HK-2 (cell line): ENCODE data around the gene PARP14.
"Not testable (repeated sequence)": the region's sequence is repeated elsewhere in the genome, so short reads cannot be mapped to it uniquely, and the experiment has no call there.

Source experiments
- DNase-seq: peaks from one replicate; pipeline ENCODE4 v3.0.0-alpha.2; 2018; ENCODE audit not compliant: unreplicated experiment

The PARP14 gene

DNA sequence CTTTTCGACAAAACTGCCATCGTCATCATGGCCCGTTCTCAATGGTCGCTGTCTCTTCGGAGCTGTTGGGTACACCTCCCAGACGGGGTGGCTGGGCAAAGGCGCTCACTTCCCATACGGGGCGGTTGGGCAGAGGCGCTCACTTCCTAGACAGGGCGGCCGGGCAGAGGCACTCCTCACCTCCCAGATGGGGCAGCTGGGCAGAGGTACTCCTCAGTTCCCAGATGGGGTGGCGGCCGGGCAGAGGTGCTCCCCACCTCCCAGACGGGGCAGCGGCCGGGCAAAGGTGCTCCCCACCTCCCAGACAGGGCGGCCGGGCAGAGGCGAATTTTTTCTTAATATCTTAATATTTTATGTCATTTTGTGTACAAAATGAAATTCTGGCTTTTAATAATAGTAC lies 44.5 kb downstream of the PARP14 start:
- DNase-seq: no peak

DNA sequence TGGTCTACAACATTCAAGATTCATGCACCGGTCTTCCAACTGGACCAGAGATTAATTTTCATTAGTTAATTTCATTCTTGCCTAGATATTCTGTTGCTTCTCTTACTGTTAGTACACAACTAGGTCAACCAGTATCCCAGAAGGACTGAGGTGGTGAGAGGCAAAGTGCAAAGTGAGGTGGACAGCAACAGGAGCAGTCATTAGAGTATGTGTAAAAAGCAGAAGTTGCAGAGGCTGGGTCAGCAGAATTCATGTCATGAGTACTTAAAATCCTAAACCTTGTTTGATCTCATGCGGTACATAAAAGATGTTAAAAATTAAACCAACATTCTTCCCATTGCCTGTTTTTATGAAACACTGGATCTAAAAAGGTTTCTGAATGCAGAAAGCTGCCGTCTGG lies 46.7 kb downstream of the PARP14 start:
- no peak for DNase-seq

DNA sequence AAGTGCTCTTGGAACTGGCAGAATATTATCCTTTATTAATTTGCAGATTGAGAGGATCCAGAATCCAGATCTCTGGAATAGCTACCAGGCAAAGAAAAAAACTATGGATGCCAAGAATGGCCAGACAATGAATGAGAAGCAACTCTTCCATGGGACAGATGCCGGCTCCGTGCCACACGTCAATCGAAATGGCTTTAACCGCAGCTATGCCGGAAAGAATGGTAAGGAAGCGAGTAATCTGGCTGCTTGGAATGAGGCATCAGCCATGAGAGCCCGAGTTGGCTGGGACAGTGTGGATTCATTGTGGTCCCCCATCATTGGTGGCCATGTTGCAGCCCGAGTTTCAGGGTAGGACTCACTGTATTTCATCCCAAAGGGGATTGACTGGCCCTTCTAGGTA lies 47.1 kb downstream of the PARP14 start:
- DNase-seq: no peak

DNA sequence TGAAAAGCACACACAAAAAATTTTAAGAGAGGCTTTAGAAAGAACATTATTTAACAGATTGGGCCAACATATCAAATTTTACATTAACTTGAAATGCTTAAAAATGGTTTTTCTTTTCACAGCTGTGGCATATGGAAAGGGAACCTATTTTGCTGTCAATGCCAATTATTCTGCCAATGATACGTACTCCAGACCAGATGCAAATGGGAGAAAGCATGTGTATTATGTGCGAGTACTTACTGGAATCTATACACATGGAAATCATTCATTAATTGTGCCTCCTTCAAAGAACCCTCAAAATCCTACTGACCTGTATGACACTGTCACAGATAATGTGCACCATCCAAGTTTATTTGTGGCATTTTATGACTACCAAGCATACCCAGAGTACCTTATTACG lies 47.5 kb downstream of the PARP14 start:
- DNase-seq: no peak

DNA sequence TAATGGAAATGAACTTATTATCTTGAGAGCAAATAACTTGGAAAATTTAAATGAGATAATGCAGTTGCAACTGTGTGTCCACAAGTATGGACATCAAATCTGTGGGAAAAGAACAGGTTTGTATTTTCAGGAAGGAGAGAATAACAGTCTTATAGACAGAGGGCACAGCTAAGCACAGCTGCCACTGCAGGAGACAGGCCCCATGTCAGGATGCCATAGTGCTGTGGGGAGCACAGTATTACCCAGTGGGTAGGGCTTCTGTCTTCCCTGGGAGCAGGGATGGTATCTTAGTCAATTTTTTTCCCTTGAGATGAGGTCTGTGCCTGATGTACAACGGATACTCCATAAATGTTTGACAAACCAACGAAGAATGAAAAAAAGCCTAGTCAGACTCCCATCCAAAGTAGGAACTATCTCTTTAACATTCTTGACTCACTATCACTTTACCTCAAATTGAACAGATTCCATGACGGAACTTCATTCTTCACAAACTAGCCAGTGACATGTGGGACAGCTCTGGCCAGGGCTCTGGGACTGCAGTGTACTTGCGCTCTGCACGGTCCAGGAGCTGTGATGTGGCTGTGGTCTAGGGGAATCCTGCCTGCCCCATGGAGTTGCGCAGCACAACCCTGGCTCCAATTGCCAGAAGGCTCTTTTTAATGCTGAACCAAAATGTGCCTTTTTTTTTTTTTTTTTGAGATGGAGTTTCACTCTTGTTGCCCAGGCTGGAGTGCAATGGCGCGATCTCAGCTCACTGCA lies 48.3 kb downstream of the PARP14 start:
- no peak for DNase-seq

DNA sequence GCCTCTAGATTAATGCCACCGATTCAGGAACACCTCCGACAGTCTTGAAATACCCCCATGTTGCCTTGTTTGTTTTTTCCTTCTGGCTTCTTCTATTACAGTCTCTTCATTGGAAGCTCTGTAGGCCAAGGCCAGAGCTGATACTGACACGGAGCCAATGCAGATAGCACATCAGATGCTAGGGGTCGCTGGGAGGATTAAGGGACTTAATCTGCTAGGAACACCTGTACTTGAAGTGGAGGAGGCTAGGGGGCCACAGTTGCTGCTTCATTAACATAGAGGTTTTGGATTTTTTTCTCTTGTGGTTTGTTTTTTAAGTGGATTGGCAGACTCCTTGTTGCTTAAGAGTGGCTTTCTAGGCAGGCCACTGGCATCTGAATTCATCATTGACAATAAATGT lies 49.6 kb downstream of the PARP14 start:
- no peak for DNase-seq

DNA sequence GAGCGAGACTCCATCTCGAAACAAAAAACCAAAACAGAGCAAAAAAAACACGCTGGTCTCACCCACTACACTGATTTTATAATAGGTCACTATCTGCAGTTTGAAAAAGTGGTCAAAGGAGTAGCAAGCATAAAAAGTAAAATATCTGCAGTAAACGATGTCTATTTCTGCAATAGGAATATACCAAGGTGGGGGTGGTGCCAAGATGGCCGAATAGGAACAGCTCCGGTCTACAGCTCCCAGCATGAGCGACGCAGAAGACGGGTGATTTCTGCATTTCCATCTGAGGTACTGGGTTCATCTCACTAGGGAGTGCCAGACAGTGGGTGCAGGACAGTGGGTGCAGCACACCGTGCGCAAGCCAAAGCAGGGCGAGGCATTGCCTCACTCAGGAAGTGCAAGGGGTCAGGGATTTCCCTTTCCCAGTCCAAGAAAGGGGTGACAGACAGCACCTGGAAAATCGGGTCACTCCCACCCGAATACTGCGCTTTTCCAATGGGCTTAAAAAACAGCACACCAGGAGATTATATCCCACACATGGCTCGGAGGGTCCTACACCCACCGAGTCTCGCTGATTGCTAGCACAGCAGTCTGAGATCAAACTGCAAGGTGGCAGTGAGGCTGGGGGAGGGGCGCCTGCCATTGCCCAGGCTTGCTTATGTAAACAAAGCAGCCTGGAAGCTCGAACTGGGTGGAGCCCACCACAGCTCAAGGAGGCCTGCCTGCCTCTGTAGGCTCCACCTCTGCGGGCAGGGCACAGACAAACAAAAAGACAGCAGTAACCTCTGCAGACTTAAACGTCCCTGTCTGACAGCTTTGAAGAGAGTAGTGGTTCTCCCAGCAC lies 52.3 kb downstream of the PARP14 start:
- DNase-seq: not testable (repeated sequence)

DNA sequence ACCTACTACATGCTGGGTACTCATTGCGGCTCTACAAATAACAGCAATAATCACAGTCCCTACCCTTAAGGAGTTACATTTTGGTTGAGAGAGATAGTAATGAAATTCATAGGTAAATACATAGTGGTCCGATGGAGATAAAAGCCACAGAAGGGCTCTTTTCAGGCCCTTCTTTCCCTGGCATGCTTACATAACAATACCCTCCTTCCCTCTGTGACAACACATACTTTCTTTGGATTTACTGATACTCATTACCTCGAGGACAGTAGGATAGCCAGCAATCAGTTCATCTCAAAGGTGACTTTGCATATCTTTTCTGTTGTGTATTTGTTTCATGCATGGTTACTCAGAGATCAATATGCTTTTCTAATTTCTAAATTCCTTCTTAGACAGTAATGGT lies 58.5 kb downstream of the PARP14 start:
- no peak for DNase-seq

DNA sequence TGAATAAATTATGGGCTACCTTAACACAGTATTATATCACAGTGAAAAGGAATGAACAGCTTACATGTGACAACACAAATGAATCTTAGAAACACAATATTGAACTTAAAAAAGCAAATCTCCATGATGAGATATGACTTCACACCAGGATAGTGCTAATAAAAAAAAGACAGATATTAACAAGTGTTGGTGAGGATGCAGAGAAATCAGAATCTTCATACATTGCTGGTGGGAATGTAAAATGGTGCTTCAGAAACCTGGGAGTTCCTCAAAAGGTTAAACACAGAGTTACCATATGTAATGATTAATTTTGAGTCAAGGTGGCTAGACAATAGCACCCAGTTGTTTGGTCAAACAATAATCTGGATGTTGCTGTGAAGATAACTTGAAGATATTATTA lies 61.6 kb downstream of the PARP14 start:
- DNase-seq: no peak

DNA sequence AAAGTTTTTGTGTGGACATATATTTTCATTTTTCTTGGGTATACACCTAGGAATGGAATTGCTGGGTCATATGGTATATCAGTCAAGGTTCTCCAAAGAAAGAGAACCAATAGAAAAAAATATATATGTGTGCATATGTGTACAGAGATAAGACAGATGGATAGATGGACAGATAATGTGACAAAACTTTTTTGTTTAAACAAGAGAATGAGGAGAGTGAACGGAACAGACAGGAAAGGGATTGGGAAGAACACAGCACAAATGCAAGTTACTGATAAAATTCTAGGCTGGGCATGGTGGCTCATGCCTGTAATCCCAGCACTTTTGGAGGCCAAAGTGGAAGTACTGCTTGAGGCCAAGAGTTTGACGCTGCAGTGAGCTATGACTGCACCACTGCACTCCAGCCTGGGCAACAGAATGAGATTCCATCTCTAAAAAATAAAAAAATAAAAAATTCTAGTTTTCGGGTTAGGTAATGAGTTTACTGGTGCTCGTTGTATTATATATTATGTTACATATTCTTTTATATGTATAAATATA lies 63.0 kb downstream of the PARP14 start:
- DNase-seq: no peak

DNA sequence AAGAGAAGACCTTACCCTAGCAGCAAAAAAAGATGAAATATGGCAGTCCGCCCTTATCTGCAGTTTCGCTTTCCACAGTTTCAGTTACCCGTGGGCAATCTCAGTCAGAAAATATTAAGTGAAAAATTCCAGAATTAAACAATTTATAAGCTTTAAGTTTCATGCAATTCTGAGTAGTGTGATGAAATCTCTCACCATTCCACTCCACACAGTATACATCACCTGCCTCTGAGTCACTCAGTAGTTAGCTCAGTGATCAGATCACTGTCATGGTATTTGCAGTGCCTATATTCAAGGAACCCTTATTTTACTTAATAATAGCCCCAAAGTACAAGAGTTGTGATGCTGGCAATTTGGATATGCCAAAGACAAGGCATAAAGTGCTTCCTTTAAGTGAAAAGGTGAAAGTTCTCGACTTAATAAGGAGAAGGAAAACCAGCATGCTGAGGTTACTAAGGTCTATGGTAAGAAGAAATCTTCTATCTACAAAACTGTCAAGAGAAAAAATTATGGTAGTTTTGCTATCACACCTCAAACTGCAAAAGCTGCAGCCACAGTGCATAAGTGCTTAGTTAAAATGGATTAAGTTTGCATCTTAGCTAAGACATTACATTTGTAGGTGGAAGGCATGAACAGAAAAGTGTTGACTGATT lies 64.9 kb downstream of the PARP14 start:
- no peak for DNase-seq

DNA sequence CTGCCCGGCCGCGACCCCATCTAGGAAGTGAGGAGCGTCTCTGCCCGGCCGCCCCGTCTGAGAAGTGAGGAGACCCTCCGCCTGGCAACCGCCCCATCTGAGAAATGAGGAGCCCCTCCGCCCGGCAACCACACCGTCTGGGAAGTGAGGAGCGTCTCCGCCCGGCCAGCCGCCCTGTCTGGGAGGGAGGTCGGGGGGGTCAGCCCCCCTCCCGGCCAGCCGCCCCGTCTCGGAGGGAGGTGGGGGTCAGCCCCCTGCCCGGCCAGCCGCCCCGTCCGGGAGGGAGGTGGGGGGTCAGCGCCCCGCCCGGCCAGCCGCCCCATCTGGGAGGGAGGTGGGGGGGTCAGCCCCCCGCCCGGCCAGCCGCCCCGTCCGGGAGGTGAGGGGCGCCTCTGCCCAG lies 66.7 kb downstream of the PARP14 start:
- not testable (repeated sequence) for DNase-seq

DNA sequence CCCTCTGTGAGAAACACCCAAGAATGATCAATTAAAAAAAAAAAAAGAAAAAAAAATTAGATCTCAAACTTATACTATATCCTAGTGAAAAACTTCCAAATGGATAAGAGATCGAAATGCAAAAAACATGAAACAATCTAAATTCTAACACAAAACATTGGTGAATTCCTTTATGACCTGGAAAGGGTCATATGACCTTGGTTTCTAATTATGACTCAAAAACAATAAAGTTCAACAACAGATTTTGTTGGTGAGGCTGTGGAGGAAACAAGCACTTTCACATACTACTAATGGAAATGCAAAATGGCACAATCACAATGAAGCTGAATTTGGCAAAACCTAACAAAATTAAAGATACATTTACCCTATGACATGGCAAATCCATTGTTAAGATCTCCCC lies 67.7 kb downstream of the PARP14 start:
- no peak for DNase-seq

DNA sequence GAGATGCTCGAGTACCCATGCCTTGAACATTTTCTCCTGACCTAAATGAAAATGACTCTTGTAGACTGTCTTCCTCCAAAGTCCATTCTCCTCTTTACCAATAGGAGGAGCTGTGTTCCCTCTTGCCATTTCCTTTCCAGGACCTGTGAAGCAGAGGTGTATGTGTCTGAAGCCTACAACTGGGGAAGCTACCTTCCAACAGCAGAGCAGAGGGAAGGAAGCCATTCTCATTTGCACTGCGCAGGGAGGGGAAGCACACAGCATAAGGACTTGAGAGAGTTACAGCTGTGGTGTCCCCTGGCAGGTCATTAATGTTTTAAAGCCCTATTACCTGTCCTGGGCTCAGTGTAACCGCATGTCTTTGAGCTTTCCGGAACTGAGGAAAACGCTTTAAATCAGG lies 74.3 kb downstream of the PARP14 start:
- no peak for DNase-seq

DNA sequence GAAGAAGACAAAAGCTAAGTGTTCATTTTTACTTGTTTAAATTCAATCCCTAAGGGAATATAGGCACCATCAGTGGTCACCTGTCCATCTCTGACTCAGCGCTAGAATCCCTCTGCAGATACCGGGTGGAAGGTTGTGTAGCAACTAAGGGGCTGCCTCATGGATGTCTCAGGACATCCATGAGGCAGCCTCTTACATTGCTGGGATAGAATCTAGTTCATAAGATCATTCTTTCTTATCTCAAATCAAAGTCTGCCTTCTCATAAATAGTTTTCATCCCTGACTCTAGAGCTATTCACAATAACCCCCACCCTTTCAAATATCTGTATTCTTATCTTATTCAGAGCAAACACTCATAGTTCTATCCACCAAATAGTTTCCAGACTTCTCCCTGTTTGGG lies 74.9 kb downstream of the PARP14 start:
- no peak for DNase-seq

DNA sequence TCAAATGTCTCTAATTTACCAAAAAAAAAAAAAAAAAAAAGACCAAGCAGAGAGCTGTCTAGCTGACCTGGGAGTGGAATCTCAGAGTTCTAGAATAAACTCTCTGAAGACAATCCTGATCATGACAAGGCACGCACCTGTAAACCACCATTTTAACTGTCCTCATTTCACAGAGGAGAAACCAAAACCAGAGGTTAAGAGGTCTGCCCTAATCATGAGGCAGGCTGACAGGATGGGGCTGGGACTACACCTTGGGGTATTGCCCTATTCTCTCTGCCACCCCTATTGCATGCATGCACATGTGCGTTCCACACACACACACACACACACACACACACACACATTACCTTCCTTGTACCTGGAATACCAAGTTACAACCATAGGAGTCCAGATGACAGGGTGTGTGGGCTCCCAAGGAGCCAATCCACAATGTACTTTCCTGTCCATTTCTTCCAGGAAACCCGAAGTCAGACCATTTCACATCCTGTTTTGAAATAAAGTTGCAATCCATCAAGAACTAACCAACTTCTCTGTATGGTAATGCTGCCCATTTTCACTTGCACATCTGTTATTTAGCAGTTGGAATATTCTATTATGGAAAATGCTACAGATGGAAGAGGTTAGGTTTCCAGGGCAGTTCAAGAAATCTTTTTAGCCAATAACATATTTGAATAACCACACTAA lies 78.4 kb downstream of the PARP14 start:
- DNase-seq: no peak

DNA sequence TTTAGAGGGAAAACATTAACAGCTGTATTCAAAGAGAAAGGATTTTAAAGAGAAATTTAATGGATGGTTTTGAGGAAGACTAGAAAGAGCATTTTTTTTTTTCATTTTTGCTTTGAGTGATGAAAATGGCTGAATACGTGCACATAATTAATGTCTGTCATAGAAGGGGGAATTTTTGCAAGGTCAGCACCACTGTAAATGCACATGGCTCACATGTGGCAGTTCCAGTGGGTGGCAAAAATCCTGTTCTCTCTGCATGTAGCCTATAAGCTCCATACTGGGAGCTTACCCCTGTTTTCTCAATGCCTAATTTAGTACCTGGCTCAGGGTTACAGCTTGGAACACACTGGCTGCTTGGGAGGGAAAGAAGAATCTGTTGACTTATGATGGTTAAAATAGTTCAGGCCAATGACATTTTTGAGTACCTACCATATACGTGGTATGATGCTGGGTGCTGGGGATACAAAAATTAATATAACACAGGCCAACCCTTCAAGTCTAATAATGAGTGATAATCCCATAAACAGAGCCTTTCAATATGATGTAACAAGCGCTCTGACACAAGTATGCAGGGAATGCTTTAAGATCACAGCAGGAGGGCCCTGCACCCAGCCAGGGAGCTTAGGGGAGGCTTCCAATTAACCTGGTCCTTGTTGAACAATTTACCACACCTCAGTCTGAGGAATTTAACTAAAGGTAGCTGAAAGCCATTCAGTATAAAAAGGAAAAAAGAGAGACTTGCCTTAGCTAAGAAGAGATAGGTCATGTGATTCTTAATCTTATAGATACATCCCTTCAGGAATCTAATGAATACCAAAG lies 80.0 kb downstream of the PARP14 start:
- DNase-seq: peak; percentile 18

DNA sequence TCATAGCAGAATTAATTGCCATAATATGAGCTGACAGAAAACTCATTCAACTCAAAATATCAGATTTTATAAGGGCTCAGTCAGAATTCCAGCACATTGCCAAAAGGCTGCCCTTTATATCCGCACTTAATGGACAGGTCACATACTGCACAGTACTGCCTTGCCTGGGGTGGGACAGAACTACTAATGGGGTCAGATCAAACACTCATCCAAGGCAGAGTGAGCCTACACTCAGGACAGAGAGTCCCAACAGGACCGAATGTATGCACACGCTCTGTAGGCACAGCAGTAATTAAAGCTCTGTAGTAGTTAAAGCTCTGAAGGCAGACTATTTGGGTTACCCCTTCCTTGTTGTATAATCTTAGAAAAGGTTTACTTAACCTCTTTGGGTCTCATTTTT lies 85.8 kb downstream of the PARP14 start:
- DNase-seq: no peak

DNA sequence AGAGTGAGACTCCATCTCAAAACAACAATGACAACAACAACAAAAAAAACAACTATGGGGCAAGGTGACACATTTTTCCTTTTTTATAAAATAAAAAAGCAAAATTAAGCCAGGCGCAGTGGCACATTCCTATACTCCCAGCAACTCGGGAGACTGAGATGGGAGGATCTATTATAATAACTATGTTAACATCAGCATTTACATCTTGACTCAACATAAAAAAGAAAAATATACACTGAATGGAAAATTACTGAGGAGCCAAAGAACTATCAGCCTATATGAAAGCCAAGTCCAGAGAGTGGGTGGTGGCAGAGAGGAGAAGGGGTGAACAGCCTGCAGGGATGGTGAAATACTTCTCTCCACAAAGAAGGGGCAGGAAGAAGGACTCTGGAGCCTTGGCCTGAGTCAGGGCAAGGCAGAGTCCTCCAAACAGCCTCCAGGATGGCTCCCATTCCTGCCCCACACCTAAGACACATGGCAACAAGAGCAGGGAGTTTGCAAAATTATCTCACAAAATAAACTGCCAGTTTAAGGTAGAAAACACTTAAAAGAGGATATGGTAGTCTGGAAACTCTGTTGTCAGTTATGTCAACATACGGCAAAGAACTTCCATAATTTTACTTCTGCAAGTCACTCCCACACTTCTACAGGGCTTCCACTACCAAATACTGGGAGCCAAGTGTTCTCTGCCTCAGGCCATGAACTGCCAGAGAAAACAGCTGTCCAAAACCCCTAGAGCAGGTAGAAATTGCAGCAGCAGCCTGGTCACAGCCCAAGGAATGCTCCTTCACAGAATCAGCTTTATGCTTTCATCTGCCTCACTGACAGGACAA lies 87.1 kb downstream of the PARP14 start:
- no peak for DNase-seq

DNA sequence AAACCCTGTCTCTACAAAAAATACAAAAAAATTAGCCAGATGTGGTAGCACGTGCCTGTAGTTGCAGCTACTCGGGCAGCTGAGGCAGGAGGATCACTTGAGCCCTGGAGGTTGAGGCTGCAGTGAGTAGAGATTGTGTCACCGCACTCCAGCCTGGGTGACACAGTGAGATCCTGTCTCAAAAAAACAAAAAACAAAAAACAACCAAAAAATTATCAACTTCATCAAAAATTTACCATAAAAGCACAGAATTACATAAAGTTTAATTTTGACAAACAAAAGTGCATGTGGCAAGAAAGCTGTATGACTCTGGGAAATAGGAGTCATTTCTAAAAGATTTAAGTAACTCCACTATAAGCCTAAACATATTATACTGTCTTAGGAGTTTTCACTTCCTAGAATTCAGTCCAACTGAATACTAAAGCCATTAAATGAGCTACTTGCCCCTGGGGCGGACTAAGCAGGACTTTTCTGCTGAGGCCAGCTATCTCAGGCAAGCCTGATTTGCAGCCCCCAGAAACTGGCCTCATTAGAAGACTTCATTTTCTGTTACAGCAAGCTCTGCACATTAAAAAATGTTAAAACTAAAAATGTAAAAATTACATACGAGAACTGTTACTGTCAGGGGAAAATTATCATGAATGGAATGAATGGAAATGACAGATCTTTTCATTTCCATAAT lies 90.0 kb downstream of the PARP14 start:
- DNase-seq: no peak
